KOPT-K1 (cell line): Measurements from ENCODE around the gene RAG2.

ENCODE experiments used
- H3K27ac ChIP-seq: fragments of 200-600 bp; sonication (generic); 2 replicates; pipeline ENCODE4 v1.5.1; 2016; ENCODE audit warnings: antibody characterized with exemption, mild to moderate bottlenecking, low read depth, low read length; ENCODE audit not compliant: poor library complexity, severe bottlenecking
- H3K36me3 ChIP-seq: fragments of 200-600 bp; sonication (generic); 2 replicates; pipeline ENCODE4 v1.5.1; 2017; ENCODE audit warnings: antibody characterized with exemption, mild to moderate bottlenecking, low read length, moderate library complexity; ENCODE audit not compliant: insufficient read depth
- H3K9me3 ChIP-seq: fragments of 200-600 bp; sonication (generic); 2 replicates; pipeline ENCODE4 v1.5.1; 2017; ENCODE audit warnings: antibody characterized with exemption, low read length, mild to moderate bottlenecking; ENCODE audit not compliant: insufficient read depth, poor library complexity, severe bottlenecking

Gene RAG2

GRCh38 chr11:36598051-36598450 is at the start of gene RAG2:
TSS of gene RAG2 (minus strand) at chr11:36598236. CDS start at chr11:36594168, 4,068 bp downstream.
- H3K27ac ChIP-seq: peak within 1 kb of the TSS; percentile 51
- H3K9me3 ChIP-seq: no peaks in the 10 kb centered on the region
- no peaks in the 10 kb centered on the region for H3K36me3 ChIP-seq

GRCh38 chr11:36638556-36638955 is 40.5 kb upstream of the RAG2 start:
- H3K9me3 ChIP-seq: peaks cover 11% of the 10 kb centered on the region
- H3K36me3 ChIP-seq: no peaks in the 10 kb centered on the region
- no peak overlapping the region for H3K27ac ChIP-seq

GRCh38 chr11:36635066-36635862 is 37.2 kb upstream of the RAG2 start:
- peaks cover 11% of the 10 kb centered on the region for H3K9me3 ChIP-seq
- no peak overlapping the region for H3K27ac ChIP-seq
- H3K36me3 ChIP-seq: no peaks in the 10 kb centered on the region

GRCh38 chr11:36631774-36632173 is 33.7 kb upstream of the RAG2 start:
- H3K27ac ChIP-seq: no peak overlapping the region
- no peaks in the 10 kb centered on the region for H3K9me3 ChIP-seq
- H3K36me3 ChIP-seq: no peaks in the 10 kb centered on the region

GRCh38 chr11:36628765-36629244 is 30.8 kb upstream of the RAG2 start:
- H3K27ac ChIP-seq: no peak overlapping the region
- H3K9me3 ChIP-seq: no peaks in the 10 kb centered on the region

GRCh38 chr11:36628141-36628540 is 30.1 kb upstream of the RAG2 start:
- Histone ChIP-seq H3K27ac (no peak overlapping the region), H3K36me3 (no peaks in the 10 kb centered on the region), H3K9me3 (no peaks in the 10 kb centered on the region)

More at GRCh38 chr11:36628765-36629244, 30.8 kb upstream of the RAG2 start:
- H3K36me3 ChIP-seq: no peaks in the 10 kb centered on the region

- Histone ChIP-seq H3K36me3 (no peaks in the 10 kb centered on the region), H3K27ac (no peak overlapping the region), H3K9me3 (no peaks in the 10 kb centered on the region)
These were observed 29.4 kb upstream of the RAG2 start for GRCh38 chr11:36627471-36627870.

- Histone ChIP-seq H3K27ac (no peak overlapping the region), H3K36me3 (no peaks in the 10 kb centered on the region), H3K9me3 (no peaks in the 10 kb centered on the region)
These were observed 29.0 kb upstream of the RAG2 start for GRCh38 chr11:36627006-36627405.

- H3K9me3 ChIP-seq: no peaks in the 10 kb centered on the region
- no peaks in the 10 kb centered on the region for H3K36me3 ChIP-seq
- no peak overlapping the region for H3K27ac ChIP-seq
These were observed 25.5 kb upstream of the RAG2 start for GRCh38 chr11:36623494-36623893.

- H3K27ac ChIP-seq: no peak overlapping the region
- no peaks in the 10 kb centered on the region for H3K9me3 ChIP-seq
- H3K36me3 ChIP-seq: no peaks in the 10 kb centered on the region
These were observed 24.5 kb upstream of the RAG2 start for GRCh38 chr11:36622431-36623136.

GRCh38 chr11:36620246-36620645 is 22.2 kb upstream of the RAG2 start:
- Histone ChIP-seq H3K9me3 (no peaks in the 10 kb centered on the region), H3K36me3 (no peaks in the 10 kb centered on the region), H3K27ac (no peak overlapping the region)

- Histone ChIP-seq H3K9me3 (no peaks in the 10 kb centered on the region), H3K36me3 (no peaks in the 10 kb centered on the region), H3K27ac (no peak overlapping the region)
These were observed 21.5 kb upstream of the RAG2 start for GRCh38 chr11:36619502-36619901.

- H3K36me3 ChIP-seq: no peaks in the 10 kb centered on the region
- H3K9me3 ChIP-seq: no peaks in the 10 kb centered on the region
- H3K27ac ChIP-seq: no peak overlapping the region
These were observed 20.5 kb upstream of the RAG2 start for GRCh38 chr11:36618363-36619047.

GRCh38 chr11:36617543-36618362 is 19.7 kb upstream of the RAG2 start:
- Histone ChIP-seq H3K36me3 (no peaks in the 10 kb centered on the region), H3K9me3 (no peaks in the 10 kb centered on the region), H3K27ac (no peak overlapping the region)
